Activated CD4-positive, alpha-beta T cell treated with anti-CD3 and anti-CD28 coated beads, Interleukin-2, amount 10 ng/mL, durations not matched to agents 24 days and 14 days (primary cell): Measurements from ENCODE around the gene BPIFB4. TPM values are rescaled to one million over a fixed set of nuclear protein-coding genes. Genes with fewer than 3 reads are reported as not detected.

Experiments used
- DNase-seq: peaks from one replicate; pipeline ENCODE4 v3.0.0; 2022
- H3K27ac Mint-ChIP-seq: one replicate; pipeline ENCODE4 v1.8.0; 2022; ENCODE audit warnings: mild to moderate bottlenecking, mixed read lengths
- H3K27me3 Mint-ChIP-seq: one replicate; pipeline ENCODE4 v1.8.0; 2022; ENCODE audit warnings: mixed read lengths
- H3K36me3 Mint-ChIP-seq: one replicate; pipeline ENCODE4 v1.8.0; 2022; ENCODE audit warnings: low read depth, mild to moderate bottlenecking, mixed read lengths
- H3K4me1 Mint-ChIP-seq: one replicate; pipeline ENCODE4 v1.8.0; 2021; ENCODE audit warnings: mixed read lengths
- H3K4me3 Mint-ChIP-seq: one replicate; pipeline ENCODE4 v1.8.0; 2022; ENCODE audit warnings: mild to moderate bottlenecking, moderate library complexity, mixed read lengths
- H3K9me3 Mint-ChIP-seq: one replicate; pipeline ENCODE4 v1.8.0; 2021; ENCODE audit warnings: mixed read lengths
- intact Hi-C: fragments of 100-400 bp; cut with micrococcal nuclease; formaldehyde crosslinking; loops from one replicate; pipeline ENCODE4 v1.15.1; 2023
- total RNA-seq: library from RNA; stranded (reverse); gene quantifications from 2 replicates; pipeline ENCODE4 v1.2.3, GENCODE V29; 2022

The BPIFB4 gene
- total RNA-seq, 1 donor from 2014 or later: not detected

- intact Hi-C loops: no loop called here
These were observed 81.2 kb downstream of the BPIFB4 start for GRCh38 chr20:33160681-33161080.

More at GRCh38 chr20:33160681-33161080, 81.2 kb downstream of the BPIFB4 start:
- H3K36me3 Mint-ChIP-seq: no peaks in the 10 kb centered on the region
- no peak overlapping the region for H3K4me3 Mint-ChIP-seq
- H3K4me1 Mint-ChIP-seq: no peaks in the 10 kb centered on the region
- no peaks in the 10 kb centered on the region for H3K9me3 Mint-ChIP-seq
- H3K27me3 Mint-ChIP-seq: peaks cover 3% of the 10 kb centered on the region
- H3K27ac Mint-ChIP-seq: no peak overlapping the region
- DNase-seq: no peak

Other genes with a start within 250 kb of the BPIFB4 start
- 0.33 and 0.54 TPM in 2 replicates for gene EFCAB8, start 220.7 kb upstream of the BPIFB4 start, total RNA-seq
- gene SUN5, start 75.2 kb upstream of the BPIFB4 start, total RNA-seq: not detected in 2 replicates
- gene BPIFB2, start 71.9 kb upstream of the BPIFB4 start, total RNA-seq: not detected in 2 replicates
- not detected in 2 replicates for gene BPIFB6, start 48.0 kb upstream of the BPIFB4 start, total RNA-seq
- not detected in 2 replicates for gene BPIFB3, start 25.7 kb upstream of the BPIFB4 start, total RNA-seq
- not detected in 2 replicates for gene BPIFA2, start 88.5 kb downstream of the BPIFB4 start, total RNA-seq
- not detected in 2 replicates for gene BPIFA3, start 137.7 kb downstream of the BPIFB4 start, total RNA-seq
- gene BPIFA1, start 156.4 kb downstream of the BPIFB4 start, total RNA-seq: not detected in 2 replicates
- gene BPIFB1, start 203.6 kb downstream of the BPIFB4 start, total RNA-seq: not detected in 2 replicates